Naive thymus-derived CD8-positive, alpha-beta T cell (primary cell): ENCODE data around the gene S1PR4. TPM values are rescaled to one million over a fixed set of nuclear protein-coding genes. Genes with fewer than 3 reads are reported as not detected.
"Not testable (repeated sequence)": the region's sequence is repeated elsewhere in the genome, so short reads cannot be mapped to it uniquely, and the experiment has no call there.

ENCODE experiments used
- ATAC-seq, 2 donors: fragments of 150-1000 bp; cut with Tn5 transposase in 1 of 2; sonication (Bioruptor Pico), chemical (Tn5 transposase) in 1 of 2; 1 replicate in 1 of 2; 2 replicates in 1 of 2; pipeline ENCODE4 v1.10.0; 2021; ENCODE audit warnings: mild to moderate bottlenecking in 2 of 2, moderate library complexity in 2 of 2
- POLR2A ChIA-PET: fragments of 350-600 bp; sonication (Branson Sonifier 250); formaldehyde crosslinking; loops from one replicate; lab custom pipeline; 2021; ENCODE audit warnings: antibody characterized with exemption; lab: Charles Lee
- DNase-seq, 10 donors: peaks; one replicate each; pipeline versions ENCODE4 v3.0.0 to v3.0.0-alpha.2; 2020 to 2022
- H3K27ac Mint-ChIP-seq, 10 donors: one replicate each; pipeline ENCODE4 v1.8.0; 2020 to 2022; ENCODE audit warnings: mild to moderate bottlenecking in 10 of 10, mixed read lengths in 10 of 10, moderate library complexity in 4 of 10, inconsistent platforms in 1 of 10
- H3K27me3 Mint-ChIP-seq, 5 donors: one replicate each; pipeline ENCODE4 v1.8.0; 2021 to 2022; ENCODE audit warnings: mixed read lengths in 5 of 5
- H3K36me3 Mint-ChIP-seq, 3 donors: one replicate each; pipeline ENCODE4 v1.8.0; 2020 to 2022; ENCODE audit warnings: mixed read lengths in 3 of 3, mild to moderate bottlenecking in 2 of 3, inconsistent platforms in 1 of 3
- H3K4me1 Mint-ChIP-seq, 4 donors: one replicate each; pipeline ENCODE4 v1.8.0; 2021 to 2022; ENCODE audit warnings: mixed read lengths in 4 of 4
- H3K4me3 Mint-ChIP-seq, 10 donors: one replicate each; pipeline ENCODE4 v1.8.0; 2020 to 2022; ENCODE audit warnings: mild to moderate bottlenecking in 10 of 10, mixed read lengths in 10 of 10, moderate library complexity in 6 of 10, inconsistent platforms in 1 of 10
- H3K9me3 Mint-ChIP-seq, 9 donors: one replicate each; pipeline ENCODE4 v1.8.0; 2020 to 2022; ENCODE audit warnings: mixed read lengths in 9 of 9, mild to moderate bottlenecking in 3 of 9, inconsistent platforms in 1 of 9, moderate library complexity in 1 of 9
- polyA plus RNA-seq, 3 donors: library from polyadenylated mRNA; unstranded; fragments of 300-500 nt; fragmentation: Illumina TruSeq; gene quantifications; one replicate each; pipeline ENCODE4 v1.2.3, GENCODE V29; 2021
- total RNA-seq, 8 experiments: library from RNA in 2 of 8; stranded (reverse) in 2 of 8; gene quantifications; one replicate each; pipeline ENCODE4 v1.2.3 and lab custom pipeline; 2021 to 2026

S1PR4 gene
- total and polyA plus RNA-seq, 5 experiments from 2014 or later = 217 to 470 (median 286) TPM

DNA sequence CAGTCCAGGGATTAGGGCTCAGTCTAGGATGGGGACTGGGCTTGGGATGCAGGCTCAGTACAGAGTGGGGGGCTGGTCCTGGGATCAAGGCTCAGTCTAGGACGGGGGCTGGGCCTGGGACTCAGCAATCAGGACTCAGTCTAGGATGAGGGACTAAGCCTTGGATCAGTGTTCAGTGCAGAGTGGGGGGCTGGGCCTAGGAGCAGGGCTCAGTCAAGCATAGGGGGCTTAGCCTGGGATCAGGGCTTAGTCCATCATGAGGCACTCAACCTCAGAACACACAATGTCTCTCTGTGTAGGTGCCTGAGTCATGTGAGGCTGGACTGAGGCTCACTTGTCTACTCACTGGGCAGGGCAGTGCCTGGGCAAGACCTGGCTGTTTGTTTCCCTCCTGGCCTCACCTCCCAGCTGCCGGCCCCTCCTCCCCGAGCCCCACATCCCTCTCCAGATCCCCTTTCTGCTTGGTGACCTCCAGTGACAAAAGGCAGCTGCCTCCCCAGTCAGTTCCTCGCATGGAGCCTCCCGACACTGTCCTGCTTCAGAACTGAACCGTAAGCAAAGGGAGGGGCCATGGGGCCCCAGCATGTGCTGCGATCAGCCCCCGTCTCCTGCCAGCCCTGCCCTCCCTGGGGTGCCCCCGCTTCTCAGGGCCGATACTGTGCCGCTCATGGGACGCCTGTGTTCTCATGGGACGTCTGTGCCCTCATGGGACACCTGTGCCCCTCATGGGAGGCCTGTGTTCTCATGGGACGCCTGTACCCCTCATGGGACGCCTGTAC is 6.5 kb upstream of the S1PR4 start:
- POLR2A ChIA-PET = interaction anchor here (1.1 to 1.4 kb wide), 2 partner anchors 9 to 11 kb away, joined by 4 to 5 read pairs; no protein-coding TSS in a partner anchor
- no peaks in the 10 kb centered on the region for H3K9me3 Mint-ChIP-seq
- no peak overlapping the region for H3K4me3 Mint-ChIP-seq
- H3K27ac Mint-ChIP-seq = peak overlapping the region in 9 of 10 donors; percentile 25 to 87 (median 78)
- peaks cover 9 to 47% (median 24%) of the 10 kb centered on the region in 4 donors for H3K4me1 Mint-ChIP-seq
- ATAC-seq (no peak), DNase-seq (peak in 1 of 10 donors; percentile 39)
- no peaks in the 10 kb centered on the region for H3K36me3 Mint-ChIP-seq
- H3K27me3 Mint-ChIP-seq = no peaks in the 10 kb centered on the region

GRCh38 chr19:3172673-3173000 is 5.9 kb upstream of the S1PR4 start:
- not testable (repeated sequence) for H3K36me3 Mint-ChIP-seq, H3K4me3 Mint-ChIP-seq, H3K27me3 Mint-ChIP-seq, ATAC-seq, DNase-seq, H3K9me3 Mint-ChIP-seq
- POLR2A ChIA-PET = interaction anchor here (1.4 kb wide), 1 partner anchor 11 kb away, joined by 5 read pairs; no protein-coding TSS in a partner anchor
- Mint-ChIP-seq H3K4me1 (peaks cover 12 to 51% (median 28%) of the 10 kb centered on the region in 4 donors), H3K27ac (peak overlapping the region in 5 of 10 donors; percentile 20 to 87 (median 78))

DNA sequence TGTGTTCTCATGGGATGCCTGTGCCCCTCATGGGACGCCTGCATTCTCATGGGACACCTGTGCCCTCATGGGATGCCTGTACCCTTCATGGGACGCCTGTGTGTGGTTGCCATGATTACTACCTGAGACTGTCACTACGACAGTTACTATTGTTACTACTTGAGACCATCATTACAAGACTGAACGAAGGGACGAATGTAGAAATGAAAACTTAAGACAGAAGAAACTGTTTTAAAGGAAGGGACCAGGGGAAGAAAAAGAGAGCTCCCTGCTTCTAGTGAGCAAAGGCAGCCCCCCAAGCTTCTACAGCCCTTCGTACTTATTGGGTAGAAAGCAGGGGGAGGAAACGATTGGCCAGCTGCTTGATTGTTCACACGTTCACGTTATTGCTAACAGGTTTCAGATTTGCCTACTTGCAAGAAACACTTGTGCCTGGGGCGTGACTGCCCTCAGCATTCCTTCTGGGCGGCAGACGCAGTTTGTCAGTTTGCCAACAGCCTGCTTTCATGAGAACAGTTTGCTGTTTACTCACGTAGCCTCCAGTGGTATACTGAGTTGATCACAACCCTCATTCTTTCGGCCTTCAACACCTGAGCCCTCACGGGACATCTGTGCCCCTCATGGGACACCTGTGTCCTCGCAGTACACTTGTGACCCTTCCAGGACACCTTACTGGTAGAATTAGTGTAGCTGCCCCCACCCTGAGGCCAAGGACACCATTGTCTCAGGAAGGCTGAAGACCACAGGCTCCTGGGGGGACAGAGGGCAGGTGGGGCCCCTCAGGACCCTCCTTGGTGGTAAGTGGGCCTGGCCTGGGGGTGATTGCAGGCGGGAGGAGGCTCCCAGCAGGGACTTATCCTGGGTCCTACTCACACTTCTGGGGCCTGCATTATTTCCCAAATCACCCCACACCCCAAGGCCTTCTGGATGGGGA is 2.5 kb upstream of the S1PR4 start:
- ATAC-seq (no peak), DNase-seq (peak in 6 of 10 donors; percentile 27 to 75 (median 40))
- POLR2A ChIA-PET = interaction anchor here (0.5 to 2.3 kb wide), 7 partner anchors 8 to 1585 kb away, joined by 3 to 14 read pairs (median 4); partner anchors contain the start of gene NCLN
- Mint-ChIP-seq H3K4me3 (peak overlapping the region; percentile 72 to 91 (median 87)), H3K27ac (peak overlapping the region; percentile 80 to 99 (median 96)), H3K36me3 (peaks cover 6 to 11% (median 9%) of the 10 kb centered on the region in 3 donors), H3K9me3 (no peaks in the 10 kb centered on the region), H3K27me3 (no peaks in the 10 kb centered on the region), H3K4me1 (peaks cover 13 to 45% (median 28%) of the 10 kb centered on the region in 4 donors)

DNA sequence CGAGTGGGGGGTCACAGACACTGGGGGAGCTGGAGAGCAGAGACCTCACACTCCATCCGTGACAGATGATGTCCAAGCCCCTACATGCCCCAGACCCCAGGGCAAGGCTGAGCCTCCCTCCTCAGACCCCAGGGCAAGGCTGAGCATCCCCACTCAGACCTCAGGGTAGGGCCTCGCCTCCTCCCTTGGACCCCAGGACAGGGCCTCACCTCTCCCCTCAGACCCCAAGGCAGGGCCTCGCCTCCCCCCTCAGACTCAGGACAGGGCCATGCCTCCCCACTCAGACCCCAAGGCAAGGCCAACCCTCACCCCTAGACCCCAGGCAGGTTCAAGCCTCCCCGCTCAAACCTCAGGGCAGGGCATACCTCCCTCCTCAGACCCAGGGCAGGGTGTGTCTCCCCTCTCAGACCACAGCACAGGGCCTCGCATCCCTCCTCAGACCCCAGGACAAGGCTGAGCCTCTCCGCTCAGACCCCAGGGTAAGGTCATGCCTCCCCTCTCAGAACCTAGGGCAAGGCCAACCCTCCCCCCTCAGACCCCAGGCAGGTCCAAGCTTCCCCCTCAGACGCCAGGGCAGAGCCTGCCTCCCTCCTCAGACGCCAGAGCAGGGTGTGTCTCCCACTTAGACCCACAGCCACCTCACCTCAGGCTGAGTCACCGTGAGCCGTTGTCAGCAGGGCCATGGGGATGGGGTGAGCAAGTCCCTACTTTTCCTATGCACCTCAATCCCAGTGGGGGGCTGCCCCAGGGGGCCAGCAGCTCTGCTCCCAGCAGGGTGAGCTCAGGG is 1.7 kb upstream of the S1PR4 start:
- H3K27me3 Mint-ChIP-seq = no peaks in the 10 kb centered on the region
- H3K36me3 Mint-ChIP-seq = peaks cover 6 to 18% (median 12%) of the 10 kb centered on the region in 3 donors
- H3K27ac Mint-ChIP-seq = peak overlapping the region; percentile 80 to 99 (median 96)
- peak overlapping the region; percentile 72 to 91 (median 87) for H3K4me3 Mint-ChIP-seq
- ATAC-seq (peak; percentile 45 to 56), DNase-seq (peak in 7 of 10 donors; percentile 41 to 82 (median 53))
- no peaks in the 10 kb centered on the region for H3K9me3 Mint-ChIP-seq
- POLR2A ChIA-PET = interaction anchor here (0.5 to 2.3 kb wide), 7 partner anchors 9 to 116 kb away, joined by 3 to 14 read pairs (median 4); partner anchors contain the start of gene NCLN
- peaks cover 12 to 40% (median 27%) of the 10 kb centered on the region in 4 donors for H3K4me1 Mint-ChIP-seq

DNA sequence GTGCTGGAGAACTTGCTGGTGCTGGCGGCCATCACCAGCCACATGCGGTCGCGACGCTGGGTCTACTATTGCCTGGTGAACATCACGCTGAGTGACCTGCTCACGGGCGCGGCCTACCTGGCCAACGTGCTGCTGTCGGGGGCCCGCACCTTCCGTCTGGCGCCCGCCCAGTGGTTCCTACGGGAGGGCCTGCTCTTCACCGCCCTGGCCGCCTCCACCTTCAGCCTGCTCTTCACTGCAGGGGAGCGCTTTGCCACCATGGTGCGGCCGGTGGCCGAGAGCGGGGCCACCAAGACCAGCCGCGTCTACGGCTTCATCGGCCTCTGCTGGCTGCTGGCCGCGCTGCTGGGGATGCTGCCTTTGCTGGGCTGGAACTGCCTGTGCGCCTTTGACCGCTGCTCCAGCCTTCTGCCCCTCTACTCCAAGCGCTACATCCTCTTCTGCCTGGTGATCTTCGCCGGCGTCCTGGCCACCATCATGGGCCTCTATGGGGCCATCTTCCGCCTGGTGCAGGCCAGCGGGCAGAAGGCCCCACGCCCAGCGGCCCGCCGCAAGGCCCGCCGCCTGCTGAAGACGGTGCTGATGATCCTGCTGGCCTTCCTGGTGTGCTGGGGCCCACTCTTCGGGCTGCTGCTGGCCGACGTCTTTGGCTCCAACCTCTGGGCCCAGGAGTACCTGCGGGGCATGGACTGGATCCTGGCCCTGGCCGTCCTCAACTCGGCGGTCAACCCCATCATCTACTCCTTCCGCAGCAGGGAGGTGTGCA is 587 bp downstream of the S1PR4 start:
- POLR2A ChIA-PET = interaction anchor here (0.6 to 3.5 kb wide), 12 partner anchors 9 to 1061 kb away, joined by 3 to 21 read pairs (median 3); partner anchors contain the start of genes DOHH, MRPL54 and TLE5
- peak; percentile 24 to 32 for ATAC-seq
- peak overlapping the region; percentile 84 to 99 (median 94) for H3K27ac Mint-ChIP-seq
- H3K4me3 Mint-ChIP-seq = peak overlapping the region; percentile 95 to 100 (median 98)
- peaks cover 6 to 37% (median 12%) of the 10 kb centered on the region in 3 donors for H3K36me3 Mint-ChIP-seq
- peaks cover 16 to 49% (median 37%) of the 10 kb centered on the region in 4 donors for H3K4me1 Mint-ChIP-seq
- H3K9me3 Mint-ChIP-seq = no peaks in the 10 kb centered on the region
- H3K27me3 Mint-ChIP-seq = no peaks in the 10 kb centered on the region
- DNase-seq = peak in 1 of 10 donors; percentile 66

DNA sequence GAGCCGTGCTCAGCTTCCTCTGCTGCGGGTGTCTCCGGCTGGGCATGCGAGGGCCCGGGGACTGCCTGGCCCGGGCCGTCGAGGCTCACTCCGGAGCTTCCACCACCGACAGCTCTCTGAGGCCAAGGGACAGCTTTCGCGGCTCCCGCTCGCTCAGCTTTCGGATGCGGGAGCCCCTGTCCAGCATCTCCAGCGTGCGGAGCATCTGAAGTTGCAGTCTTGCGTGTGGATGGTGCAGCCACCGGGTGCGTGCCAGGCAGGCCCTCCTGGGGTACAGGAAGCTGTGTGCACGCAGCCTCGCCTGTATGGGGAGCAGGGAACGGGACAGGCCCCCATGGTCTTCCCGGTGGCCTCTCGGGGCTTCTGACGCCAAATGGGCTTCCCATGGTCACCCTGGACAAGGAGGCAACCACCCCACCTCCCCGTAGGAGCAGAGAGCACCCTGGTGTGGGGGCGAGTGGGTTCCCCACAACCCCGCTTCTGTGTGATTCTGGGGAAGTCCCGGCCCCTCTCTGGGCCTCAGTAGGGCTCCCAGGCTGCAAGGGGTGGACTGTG is 1.2 kb downstream of the S1PR4 start:
- Mint-ChIP-seq H3K9me3 (no peaks in the 10 kb centered on the region), H3K4me1 (peaks cover 22 to 55% (median 44%) of the 10 kb centered on the region in 4 donors), H3K27me3 (no peaks in the 10 kb centered on the region), H3K27ac (peak overlapping the region; percentile 92 to 99 (median 95)), H3K4me3 (peak overlapping the region; percentile 95 to 100 (median 98)), H3K36me3 (peaks cover 6 to 43% (median 12%) of the 10 kb centered on the region in 3 donors)
- peak in 3 of 10 donors; percentile 13 to 63 (median 27) for DNase-seq
- POLR2A ChIA-PET = interaction anchor here (0.6 to 3.5 kb wide), 6 partner anchors 9 to 1060 kb away, joined by 3 to 21 read pairs (median 10); partner anchors contain the start of gene TLE5
- ATAC-seq = no peak

GRCh38 chr19:3183721-3184641 is 5.4 kb downstream of the S1PR4 start:
- Mint-ChIP-seq H3K36me3 (peaks cover 6 to 47% (median 12%) of the 10 kb centered on the region in 3 donors), H3K4me3 (peak overlapping the region; percentile 84 to 98 (median 94)), H3K27ac (peak overlapping the region; percentile 34 to 98 (median 93)), H3K4me1 (peaks cover 23 to 69% (median 56%) of the 10 kb centered on the region in 4 donors), H3K27me3 (no peaks in the 10 kb centered on the region), H3K9me3 (no peaks in the 10 kb centered on the region)
- DNase-seq (no peak), ATAC-seq (no peak)
- POLR2A ChIA-PET = interaction anchor here (0.5 to 2.5 kb wide), 14 partner anchors 10 to 237 kb away, joined by 3 to 11 read pairs (median 4); no protein-coding TSS in a partner anchor

DNA sequence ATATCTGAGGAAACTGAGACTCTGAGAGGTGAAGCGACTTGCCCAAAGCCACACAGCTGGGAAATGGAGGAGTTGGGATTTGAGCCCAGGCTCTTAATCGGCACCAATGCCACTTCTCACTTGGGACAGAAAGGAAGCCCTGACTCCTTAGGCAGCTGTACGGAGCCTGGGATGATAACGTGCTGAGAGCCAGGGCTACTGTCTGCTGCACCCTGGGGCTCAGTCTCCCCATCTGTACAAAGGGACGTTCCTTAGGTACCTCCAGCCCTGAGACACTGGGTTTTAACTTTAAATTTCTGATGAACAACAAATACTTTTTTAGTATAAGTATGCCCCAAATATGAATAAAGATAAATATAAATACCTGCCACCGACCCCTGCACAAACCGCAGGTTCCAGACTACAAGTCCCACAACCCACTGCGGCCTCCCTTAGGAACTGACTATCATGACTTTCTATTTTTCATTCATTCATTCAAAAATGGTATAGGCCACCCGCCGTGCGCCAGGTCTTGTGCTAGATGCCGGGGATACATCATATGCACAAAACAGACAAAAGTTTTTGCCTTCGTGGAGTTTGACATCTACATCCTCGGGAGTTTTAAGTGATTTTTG is 6.4 kb downstream of the S1PR4 start:
- Mint-ChIP-seq H3K4me1 (peaks cover 23 to 75% (median 60%) of the 10 kb centered on the region in 4 donors), H3K4me3 (peak overlapping the region; percentile 84 to 98 (median 94)), H3K9me3 (no peaks in the 10 kb centered on the region), H3K36me3 (peaks cover 6 to 47% (median 12%) of the 10 kb centered on the region in 3 donors), H3K27me3 (no peaks in the 10 kb centered on the region), H3K27ac (peak overlapping the region; percentile 51 to 99 (median 93))
- DNase-seq = peak in 4 of 10 donors; percentile 51 to 83 (median 62)
- ATAC-seq = peak; percentile 41 to 54
- POLR2A ChIA-PET = interaction anchor here (0.7 to 2.5 kb wide), 10 partner anchors 8 to 343 kb away, joined by 3 to 11 read pairs (median 4); no protein-coding TSS in a partner anchor

- Mint-ChIP-seq H3K4me1 (peaks cover 23 to 70% (median 60%) of the 10 kb centered on the region in 4 donors), H3K36me3 (peaks cover under 1 to 41% (median 7%) of the 10 kb centered on the region in 3 donors), H3K27ac (peak within 1 kb of the TSS; percentile 51 to 99 (median 93)), H3K9me3 (no peaks in the 10 kb centered on the region), H3K4me3 (peak within 1 kb of the TSS; percentile 84 to 98 (median 94)), H3K27me3 (no peaks in the 10 kb centered on the region)
- POLR2A ChIA-PET = interaction anchor here (0.7 to 2.5 kb wide), 13 partner anchors 8 to 577 kb away, joined by 3 to 10 read pairs (median 4); partner anchors contain the start of gene MRPL54
- DNase-seq (peak; percentile 86 to 99 (median 92)), ATAC-seq (peak; percentile 82 to 88)
Observed at GRCh38 chr19:3185461-3186159, 7.0 kb downstream of the S1PR4 start, which contains the start of gene NCLN. NCLN (plus strand) TSS chr19:3185930; CDS start chr19:3186031, 101 bp downstream.
